SK-N-SH (cell line): ENCODE results near the gene SBK1. TPM values are rescaled to one million over a fixed set of nuclear protein-coding genes. Genes with fewer than 3 reads are reported as not detected.

ENCODE experiments used
- CTCF ChIA-PET: fragments of 300-600, 350-600 bp; formaldehyde crosslinking; extraction: SDS; loops from one replicate; lab custom pipeline; 2021; lab: Yijun Ruan, JAX
- POLR2A ChIA-PET: fragments of 350-600 bp; sonication (Branson Sonifier 250); formaldehyde crosslinking; extraction: SDS; loops from one replicate; lab custom pipeline; 2020; ENCODE audit warnings: antibody characterized with exemption, inconsistent platforms; lab: Yijun Ruan, JAX
- DNase-seq: peaks from one replicate; pipeline ENCODE4 v3.0.0; 2012
- H2AFZ ChIP-seq: fragments of 200-600 bp; sonication (generic); 2 replicates; pipeline ENCODE4 v1.8.1; 2016; ENCODE audit warnings: antibody characterized with exemption, mild to moderate bottlenecking, low read depth
- H3F3A ChIP-seq: fragments of 200-600 bp; sonication (generic); replicated peaks from 2 replicates; pipeline ENCODE3; 2016; ENCODE audit warnings: antibody characterized with exemption, mild to moderate bottlenecking; ENCODE audit not compliant: insufficient read depth
- H3K27ac ChIP-seq, 2 experiments: fragments of 200-500 bp in 1 of 2; fragments of 200-600 bp in 1 of 2; sonication (Bioruptor generic) in 1 of 2; sonication (generic), shearing (Covaris generic) in 1 of 2; 2 replicates each; pipeline versions ENCODE4 v1.5.1 to v1.6.1; 2014 to 2016; ENCODE audit warnings: low read depth in 2 of 2, inconsistent platforms in 1 of 2, low read length in 1 of 2, mild to moderate bottlenecking in 1 of 2, mixed read lengths in 1 of 2
- H3K27me3 ChIP-seq: fragments of 200-600 bp; sonication (generic), shearing (Covaris generic); 2 replicates; pipeline ENCODE4 v1.6.1; 2016; ENCODE audit warnings: mixed run types; ENCODE audit not compliant: insufficient read depth
- H3K36me3 ChIP-seq, 2 experiments: fragments of 200-500 bp in 1 of 2; fragments of 200-600 bp in 1 of 2; sonication (Bioruptor generic) in 1 of 2; sonication (generic) in 1 of 2; replicated peaks in 1 of 2; 2 replicates each; pipeline versions ENCODE3 to v1.5.1; 2014 to 2016; ENCODE audit warnings: low read length in 1 of 2, mild to moderate bottlenecking in 1 of 2; ENCODE audit not compliant: insufficient read depth in 2 of 2, control insufficient read depth in 1 of 2
- H3K4me1 ChIP-seq, 2 experiments: fragments of 200-500 bp in 1 of 2; fragments of 200-600 bp in 1 of 2; sonication (Bioruptor generic) in 1 of 2; sonication (generic), shearing (Covaris generic) in 1 of 2; 2 replicates each; pipeline versions ENCODE4 v1.5.1 to v1.6.1; 2014 to 2016; ENCODE audit warnings: low read depth in 1 of 2, low read length in 1 of 2, mixed run types in 1 of 2; ENCODE audit not compliant: insufficient read depth in 2 of 2, control insufficient read depth in 1 of 2
- H3K4me2 ChIP-seq: fragments of 200-600 bp; sonication (generic), shearing (Covaris generic); 2 replicates; pipeline ENCODE4 v1.6.1; 2017; ENCODE audit warnings: mixed run types
- H3K4me3 ChIP-seq, 2 experiments: fragments of 200-500 bp in 1 of 2; fragments of 200-600 bp in 1 of 2; sonication (Bioruptor generic) in 1 of 2; sonication (generic), shearing (Covaris generic) in 1 of 2; 2 replicates each; pipeline versions ENCODE4 v1.5.1 to v1.8.1; 2014 to 2016; ENCODE audit warnings: low read depth in 2 of 2, inconsistent platforms in 1 of 2, low read length in 1 of 2, mild to moderate bottlenecking in 1 of 2, mixed read lengths in 1 of 2, moderate library complexity in 1 of 2
- H3K79me2 ChIP-seq: fragments of 200-600 bp; sonication (generic); 2 replicates; pipeline ENCODE4 v1.8.1; 2017; ENCODE audit warnings: mild to moderate bottlenecking; ENCODE audit not compliant: insufficient read depth
- H3K9ac ChIP-seq: fragments of 200-600 bp; sonication (generic); 2 replicates; pipeline ENCODE4 v1.6.1; 2017; ENCODE audit warnings: mixed run types
- H3K9me2 ChIP-seq: fragments of 200-600 bp; sonication (generic); 2 replicates; pipeline ENCODE4 v1.6.1; 2017; ENCODE audit warnings: mixed run types
- H3K9me3 ChIP-seq: fragments of 200-600 bp; sonication (generic); 2 replicates; pipeline ENCODE4 v1.6.1; 2017; ENCODE audit warnings: mixed run types, mild to moderate bottlenecking, moderate library complexity
- H4K20me1 ChIP-seq: fragments of 200-600 bp; sonication (generic); 2 replicates; pipeline ENCODE4 v1.6.1; 2017; ENCODE audit warnings: mild to moderate bottlenecking, mixed run types; ENCODE audit not compliant: insufficient read depth
- FOXJ3 ChIP-seq: sonication (generic); formaldehyde crosslinking; IDR thresholded peaks from 2 replicates; pipeline ENCODE4 v1.5.1; 2020; ENCODE audit warnings: mild to moderate bottlenecking, missing genetic modification reagents
- FOXM1 ChIP-seq: IDR thresholded peaks from 2 replicates; pipeline ENCODE4 v1.4.0; 2012; ENCODE audit warnings: low read depth, mild to moderate bottlenecking
- GABPA ChIP-seq: IDR thresholded peaks from 2 replicates; pipeline ENCODE4 v1.4.0; 2012; ENCODE audit warnings: low read depth, mild to moderate bottlenecking
- GATA2 ChIP-seq: sonication (generic); formaldehyde crosslinking; IDR thresholded peaks from 2 replicates; pipeline ENCODE4 v1.5.0; 2020; ENCODE audit warnings: mild to moderate bottlenecking, missing genetic modification reagents
- NFIC ChIP-seq: IDR thresholded peaks from 2 replicates; pipeline ENCODE4 v1.4.0; 2012; ENCODE audit warnings: borderline replicate concordance
- POLR2AphosphoS5 ChIP-seq: IDR thresholded peaks from 2 replicates; pipeline ENCODE4 v1.6.1; 2012; ENCODE audit warnings: low read depth, low read length
- RAD21 ChIP-seq: IDR thresholded peaks from 2 replicates; pipeline ENCODE4 v1.6.1; 2012; ENCODE audit warnings: mild to moderate bottlenecking, low read length
- RCOR1 ChIP-seq: fragments of 150-350 bp; IDR thresholded peaks from 2 replicates; pipeline ENCODE4 v1.6.1; 2017; ENCODE audit warnings: antibody characterized with exemption, low read length
- RFX5 ChIP-seq: IDR thresholded peaks from 2 replicates; pipeline ENCODE4 v1.6.1; 2012; ENCODE audit warnings: mild to moderate bottlenecking, improper control_type of control experiment, low read length
- RXRA ChIP-seq: IDR thresholded peaks from 2 replicates; pipeline ENCODE4 v1.4.0; 2012; ENCODE audit warnings: low read depth, mild to moderate bottlenecking, borderline replicate concordance
- TAF1 ChIP-seq: IDR thresholded peaks from 2 replicates; pipeline ENCODE4 v1.6.1; 2012; ENCODE audit warnings: low read depth, mild to moderate bottlenecking, low read length, moderate library complexity, borderline replicate concordance
- TCF12 ChIP-seq: IDR thresholded peaks from 2 replicates; pipeline ENCODE4 v1.4.0; 2012
- YY1 ChIP-seq: IDR thresholded peaks from 2 replicates; pipeline ENCODE4 v1.4.0; 2012; ENCODE audit warnings: low read depth, mild to moderate bottlenecking
- WGBS: methylation state at CpG from one replicate; pipeline ENCODE4 v1.1.6; 2017; ENCODE audit warnings: low lambda C conversion rate; 5-methylcytosine and 5-hydroxymethylcytosine counted together
- polyA plus RNA-seq, 3 experiments: library from polyadenylated mRNA; depleted of rRNA; stranded (reverse); fragments of >200 nt; gene quantifications; 2 replicates each; pipeline ENCODE4 v1.2.3, GENCODE V29; 2012
- TF ChIP-seq, protein P1 (sequence below): fragments of 150-350 bp; IDR thresholded peaks from 2 replicates; pipeline ENCODE4 v1.6.1; 2017; ENCODE audit warnings: antibody characterized with exemption, low read length, low read depth, borderline replicate concordance

SBK1 gene
- polyA plus RNA-seq, 1 of the 3 experiments (the other 2 are of a cell fraction) = 0.36 TPM

DNA sequence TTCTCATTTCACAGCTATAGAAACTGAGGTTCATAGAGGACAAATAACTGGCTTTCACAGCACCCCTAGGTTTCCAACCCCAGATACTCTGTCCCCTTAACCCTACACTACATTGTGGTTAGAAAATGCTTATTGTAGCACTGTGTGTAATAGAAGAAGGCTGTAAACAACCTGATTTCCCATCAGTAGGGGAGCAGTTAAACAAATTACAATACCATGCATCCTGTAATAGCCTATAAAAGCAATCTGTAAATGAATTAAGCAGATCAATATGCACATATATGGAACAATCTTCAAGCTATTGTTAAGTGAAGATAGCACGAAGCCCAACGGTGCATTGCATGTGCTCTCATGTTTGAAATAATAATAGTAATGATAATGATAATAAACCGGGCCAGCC, 41.3 kb upstream of the SBK1 start:
- 69% methylated on average over 3 of the region's 3 CpGs for WGBS
- no peak for DNase-seq
- Histone ChIP-seq H3K9ac (no peak overlapping the region), H4K20me1 (no peaks in the 10 kb centered on the region), H3K9me2 (no peaks in the 10 kb centered on the region), H3F3A (no peaks in the 10 kb centered on the region), H3K27ac (no peak overlapping the region), H3K79me2 (no peaks in the 10 kb centered on the region), H3K4me2 (no peak overlapping the region), H3K9me3 (no peaks in the 10 kb centered on the region), H3K4me3 (no peak overlapping the region), H3K27me3 (no peaks in the 10 kb centered on the region), H2AFZ (no peak overlapping the region), H3K4me1 (no peaks in the 10 kb centered on the region), H3K36me3 (no peaks in the 10 kb centered on the region)
- ChIA-PET POLR2A (no interaction called here), CTCF (interaction anchor here (1.7 kb wide), 1 partner anchor 27 kb away, joined by 4 read pairs; no protein-coding TSS in a partner anchor)
- TF ChIP-seq RXRA (no peak), POLR2AphosphoS5 (no peak), FOXJ3 (CRISPR knock-in tag) (no peak), TAF1 (no peak), FOXM1 (no peak), NFIC (no peak), GATA2 (CRISPR knock-in tag) (no peak), YY1 (no peak), GABPA (no peak), TCF12 (no peak), RFX5 (no peak)
- TF ChIP-seq, protein P1, sequence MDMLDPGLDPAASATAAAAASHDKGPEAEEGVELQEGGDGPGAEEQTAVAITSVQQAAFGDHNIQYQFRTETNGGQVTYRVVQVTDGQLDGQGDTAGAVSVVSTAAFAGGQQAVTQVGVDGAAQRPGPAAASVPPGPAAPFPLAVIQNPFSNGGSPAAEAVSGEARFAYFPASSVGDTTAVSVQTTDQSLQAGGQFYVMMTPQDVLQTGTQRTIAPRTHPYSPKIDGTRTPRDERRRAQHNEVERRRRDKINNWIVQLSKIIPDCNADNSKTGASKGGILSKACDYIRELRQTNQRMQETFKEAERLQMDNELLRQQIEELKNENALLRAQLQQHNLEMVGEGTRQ = no peak

DNA sequence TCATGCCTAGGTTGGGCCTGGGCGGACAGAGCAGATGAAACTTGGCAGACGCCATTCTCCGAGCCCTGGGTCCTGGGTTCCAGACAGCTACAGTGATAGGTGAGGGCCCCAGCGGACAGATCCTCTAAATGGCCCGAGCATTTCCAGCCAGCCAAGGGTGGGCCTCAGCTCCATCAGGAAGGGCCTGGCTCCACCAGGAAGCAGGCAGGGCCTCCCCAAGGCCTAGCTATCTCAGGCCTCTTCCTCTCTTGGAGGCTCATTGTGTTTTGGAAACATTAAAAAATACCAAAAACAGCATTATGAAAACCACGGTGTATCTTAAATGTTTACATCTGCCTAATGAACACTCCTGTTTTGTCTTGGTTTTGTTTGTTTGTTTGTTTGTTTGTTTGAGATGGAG, 38.2 kb upstream of the SBK1 start:
- no peak overlapping the region for H3K27ac ChIP-seq
- peaks cover 0 to 3% of the 10 kb centered on the region in 2 experiments; a peak in 1 of 4 replicates for H3K4me1 ChIP-seq

More for the DNA sequence above, 38.2 kb upstream of the SBK1 start:
- no peaks in the 10 kb centered on the region for H3K27me3 ChIP-seq
- no peak for DNase-seq
- no peaks in the 10 kb centered on the region for H3K79me2 ChIP-seq
- no peak overlapping the region for H3K4me2 ChIP-seq
- H3K9ac ChIP-seq = no peak overlapping the region
- H3K4me3 ChIP-seq = no peak overlapping the region
- 70% methylated on average over 4 of the region's 6 CpGs for WGBS
- no peaks in the 10 kb centered on the region for H3K9me2 ChIP-seq
- ChIA-PET CTCF (interaction anchor here (2.9 kb wide), 1 partner anchor 24 kb away, joined by 16 read pairs; no protein-coding TSS in a partner anchor), POLR2A (interaction anchor here (0.6 kb wide), 1 partner anchor 238 kb away, joined by 4 read pairs; the partner anchor contains the start of gene CLN3)
- TF ChIP-seq RAD21 = no peak
- TF ChIP-seq RCOR1 = no peak
- TF ChIP-seq TAF1 = no peak
- no peak for TF ChIP-seq TCF12
- TF ChIP-seq YY1 = no peak
- TF ChIP-seq GABPA = no peak
- H3F3A ChIP-seq = no peaks in the 10 kb centered on the region
- H3K36me3 ChIP-seq = no peaks in the 10 kb centered on the region
- H2AFZ ChIP-seq = no peak overlapping the region
- no peaks in the 10 kb centered on the region for H3K9me3 ChIP-seq
- no peaks in the 10 kb centered on the region for H4K20me1 ChIP-seq
